MM.1S (cell line): ENCODE data around the gene NUDT1.

Source experiments
- EZH2 ChIP-seq: fragments of 300-600 bp; sonication (generic); optimal IDR thresholded peaks from 2 replicates; pipeline ENCODE3; 2017; ENCODE audit warnings: low read depth, mild to moderate bottlenecking, antibody characterized with exemption, low read length, mixed read lengths
- TF ChIP-seq, protein P1 (sequence below): fragments of 300-600 bp; sonication (generic); IDR thresholded peaks from 2 replicates; pipeline ENCODE4 v1.5.1; 2016; ENCODE audit warnings: antibody characterized with exemption, low read length, mixed read lengths

DNA sequence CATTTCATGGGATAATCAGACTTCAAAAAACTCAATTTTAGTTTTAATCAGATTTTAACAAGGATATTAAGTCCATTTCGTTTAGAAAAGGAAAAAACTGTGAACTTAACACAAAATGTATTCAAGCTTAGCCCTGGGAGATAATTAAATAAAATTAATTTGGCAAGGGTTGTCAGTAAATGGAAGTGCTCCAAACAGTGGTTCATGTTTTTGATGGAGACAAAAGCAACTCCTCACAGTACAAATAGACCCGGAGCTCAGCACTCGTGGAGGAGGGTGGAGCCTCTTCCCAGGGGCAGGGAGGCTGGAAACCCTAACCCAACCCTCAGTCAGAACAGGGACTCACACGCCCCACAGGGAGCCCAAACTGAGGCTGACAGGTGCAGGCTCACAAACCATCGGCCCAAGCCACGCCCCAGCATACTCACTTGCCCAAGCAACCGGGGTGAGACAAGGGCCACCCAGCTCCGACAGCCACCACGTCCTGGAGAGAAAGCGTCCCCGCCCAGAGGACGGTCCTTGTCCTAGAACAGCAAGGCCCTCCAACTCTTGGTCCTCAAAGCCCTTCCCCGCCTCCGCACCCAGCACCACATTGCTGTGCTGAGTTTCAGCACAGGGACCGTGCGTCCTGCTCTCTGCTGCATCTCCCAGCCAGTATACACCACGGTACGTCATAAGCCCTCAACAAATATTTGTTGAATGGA is 49.0 kb upstream of the NUDT1 start:
- TF ChIP-seq, protein P1, sequence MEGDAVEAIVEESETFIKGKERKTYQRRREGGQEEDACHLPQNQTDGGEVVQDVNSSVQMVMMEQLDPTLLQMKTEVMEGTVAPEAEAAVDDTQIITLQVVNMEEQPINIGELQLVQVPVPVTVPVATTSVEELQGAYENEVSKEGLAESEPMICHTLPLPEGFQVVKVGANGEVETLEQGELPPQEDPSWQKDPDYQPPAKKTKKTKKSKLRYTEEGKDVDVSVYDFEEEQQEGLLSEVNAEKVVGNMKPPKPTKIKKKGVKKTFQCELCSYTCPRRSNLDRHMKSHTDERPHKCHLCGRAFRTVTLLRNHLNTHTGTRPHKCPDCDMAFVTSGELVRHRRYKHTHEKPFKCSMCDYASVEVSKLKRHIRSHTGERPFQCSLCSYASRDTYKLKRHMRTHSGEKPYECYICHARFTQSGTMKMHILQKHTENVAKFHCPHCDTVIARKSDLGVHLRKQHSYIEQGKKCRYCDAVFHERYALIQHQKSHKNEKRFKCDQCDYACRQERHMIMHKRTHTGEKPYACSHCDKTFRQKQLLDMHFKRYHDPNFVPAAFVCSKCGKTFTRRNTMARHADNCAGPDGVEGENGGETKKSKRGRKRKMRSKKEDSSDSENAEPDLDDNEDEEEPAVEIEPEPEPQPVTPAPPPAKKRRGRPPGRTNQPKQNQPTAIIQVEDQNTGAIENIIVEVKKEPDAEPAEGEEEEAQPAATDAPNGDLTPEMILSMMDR, result no peak
- no peak for TF ChIP-seq EZH2
